ENCODE data around the gene SLC26A11.

The SLC26A11 gene

GRCh38 chr17:80248001-80248893 lies 28.0 kb downstream of the SLC26A11 start:
- DNase-seq (ENCODE audit: low read depth): no peak
- no peak for TF ChIP-seq POLR2A (IDR thresholded peaks at IDR 0.05; ENCODE audit: extremely low read depth, insufficient read length)
- TF ChIP-seq MAX (IDR thresholded peaks at IDR 0.05; ENCODE audit: low read depth, low read length): no peak
- no peak for TF ChIP-seq MYC (IDR thresholded peaks at IDR 0.05; ENCODE audit: low read depth, low read length)
- no peak for TF ChIP-seq CTCF (IDR thresholded peaks at IDR 0.05; ENCODE audit: low read depth, low read length)
- H3K4me3 ChIP-seq (ENCODE audit: low read depth, low read length): no peak overlapping the region

GRCh38 chr17:80248894-80249710 lies 28.9 kb downstream of the SLC26A11 start:
- TF ChIP-seq MYC (IDR thresholded peaks at IDR 0.05; ENCODE audit: low read depth, low read length): no peak
- no peak for TF ChIP-seq POLR2A (IDR thresholded peaks at IDR 0.05; ENCODE audit: extremely low read depth, insufficient read length)
- no peak for TF ChIP-seq MAX (IDR thresholded peaks at IDR 0.05; ENCODE audit: low read depth, low read length)
- TF ChIP-seq CTCF (IDR thresholded peaks at IDR 0.05; ENCODE audit: low read depth, low read length): no peak
- no peak overlapping the region for H3K4me3 ChIP-seq (ENCODE audit: low read depth, low read length)
- no peak for DNase-seq (ENCODE audit: low read depth)

- no peak for DNase-seq (ENCODE audit: low read depth)
- H3K4me3 ChIP-seq (ENCODE audit: low read depth, low read length): no peak overlapping the region
- TF ChIP-seq POLR2A (IDR thresholded peaks at IDR 0.05; ENCODE audit: extremely low read depth, insufficient read length) (no peak), CTCF (IDR thresholded peaks at IDR 0.05; ENCODE audit: low read depth, low read length) (no peak), MAX (IDR thresholded peaks at IDR 0.05; ENCODE audit: low read depth, low read length) (no peak), MYC (IDR thresholded peaks at IDR 0.05; ENCODE audit: low read depth, low read length) (no peak)
Measured at GRCh38 chr17:80251966-80252365, 31.7 kb downstream of the SLC26A11 start.

- DNase-seq (ENCODE audit: low read depth): peak; percentile 23
- TF ChIP-seq MAX (IDR thresholded peaks at IDR 0.05; ENCODE audit: low read depth, low read length) (no peak), POLR2A (IDR thresholded peaks at IDR 0.05; ENCODE audit: extremely low read depth, insufficient read length) (no peak), MYC (IDR thresholded peaks at IDR 0.05; ENCODE audit: low read depth, low read length) (no peak), CTCF (IDR thresholded peaks at IDR 0.05; ENCODE audit: low read depth, low read length) (no peak)
- no peak overlapping the region for H3K4me3 ChIP-seq (ENCODE audit: low read depth, low read length)
Measured at GRCh38 chr17:80252871-80253270, 32.6 kb downstream of the SLC26A11 start.

- no peak for DNase-seq (ENCODE audit: low read depth)
- TF ChIP-seq MAX (IDR thresholded peaks at IDR 0.05; ENCODE audit: low read depth, low read length) (no peak), MYC (IDR thresholded peaks at IDR 0.05; ENCODE audit: low read depth, low read length) (no peak), POLR2A (IDR thresholded peaks at IDR 0.05; ENCODE audit: extremely low read depth, insufficient read length) (no peak)
- no peak overlapping the region for H3K4me3 ChIP-seq (ENCODE audit: low read depth, low read length)
Measured at GRCh38 chr17:80253631-80254395, 33.6 kb downstream of the SLC26A11 start.
